NCI-H526 treated with DMSO at 0.1 percent for 48 hours (cell line): ENCODE data around the gene CNTN5.

Experiments
- DNase-seq: peaks from one replicate; lab custom pipeline; 2025; lab: John Stamatoyannopoulos, UW

The CNTN5 gene

DNA sequence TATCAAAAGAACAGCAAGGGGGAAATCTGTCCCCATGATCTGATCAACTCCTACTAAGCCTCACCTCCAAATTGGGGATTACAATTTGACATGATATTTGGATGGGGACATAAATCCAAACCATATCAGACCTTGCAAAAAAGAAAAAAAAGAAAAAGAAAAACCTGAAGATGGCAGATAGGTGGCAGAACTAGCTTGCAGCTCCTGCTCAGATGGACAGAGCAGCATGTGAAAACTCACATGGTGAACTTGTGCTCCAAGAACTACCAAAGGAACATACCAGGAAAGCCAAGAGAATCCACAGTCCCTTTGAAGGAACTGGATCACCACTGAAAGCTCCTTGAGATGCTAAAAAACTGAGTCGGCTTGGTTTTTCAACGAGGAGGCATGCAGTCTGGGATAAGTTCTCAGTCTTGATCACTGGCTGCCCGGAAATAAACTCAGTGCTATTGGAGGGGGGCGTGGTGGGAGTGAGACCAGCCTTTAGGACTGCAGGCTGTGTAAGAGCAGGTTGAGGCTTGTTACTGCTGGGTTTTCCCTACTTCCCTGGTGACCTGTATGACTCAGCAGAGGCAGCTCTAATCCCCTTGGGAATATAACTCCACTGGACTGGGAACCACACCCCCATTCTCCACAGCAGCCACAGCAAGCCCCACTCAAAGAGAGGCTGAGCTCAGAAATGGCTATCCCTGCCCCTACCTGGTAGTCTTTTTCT is 1308.0 kb downstream of the CNTN5 start:
- peak; percentile 31 for DNase-seq

GRCh38 chr11:100329352-100329751 is 1308.6 kb downstream of the CNTN5 start:
- DNase-seq = no peak

DNA sequence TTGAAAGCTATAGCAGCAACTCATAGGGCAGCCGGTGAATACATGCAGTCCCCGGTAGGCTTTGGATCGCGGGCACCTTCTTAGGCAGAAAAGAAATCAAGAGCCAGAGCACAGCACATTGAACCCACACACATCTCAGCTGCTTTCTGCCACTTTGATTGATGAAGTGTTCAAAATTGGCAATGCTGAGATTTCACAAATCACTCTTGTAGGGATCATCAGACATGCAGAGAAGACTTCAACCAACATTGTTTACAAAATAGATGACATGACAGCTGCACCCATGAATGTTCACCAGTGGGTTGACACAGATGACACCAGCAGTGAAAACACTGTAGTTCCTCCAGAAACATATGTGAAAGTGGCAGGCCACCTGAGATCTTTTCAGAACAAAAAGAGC is 1316.1 kb downstream of the CNTN5 start:
- DNase-seq = no peak

- DNase-seq = no peak
Measured at GRCh38 chr11:100338144-100338840, 1317.5 kb downstream of the CNTN5 start.

DNA sequence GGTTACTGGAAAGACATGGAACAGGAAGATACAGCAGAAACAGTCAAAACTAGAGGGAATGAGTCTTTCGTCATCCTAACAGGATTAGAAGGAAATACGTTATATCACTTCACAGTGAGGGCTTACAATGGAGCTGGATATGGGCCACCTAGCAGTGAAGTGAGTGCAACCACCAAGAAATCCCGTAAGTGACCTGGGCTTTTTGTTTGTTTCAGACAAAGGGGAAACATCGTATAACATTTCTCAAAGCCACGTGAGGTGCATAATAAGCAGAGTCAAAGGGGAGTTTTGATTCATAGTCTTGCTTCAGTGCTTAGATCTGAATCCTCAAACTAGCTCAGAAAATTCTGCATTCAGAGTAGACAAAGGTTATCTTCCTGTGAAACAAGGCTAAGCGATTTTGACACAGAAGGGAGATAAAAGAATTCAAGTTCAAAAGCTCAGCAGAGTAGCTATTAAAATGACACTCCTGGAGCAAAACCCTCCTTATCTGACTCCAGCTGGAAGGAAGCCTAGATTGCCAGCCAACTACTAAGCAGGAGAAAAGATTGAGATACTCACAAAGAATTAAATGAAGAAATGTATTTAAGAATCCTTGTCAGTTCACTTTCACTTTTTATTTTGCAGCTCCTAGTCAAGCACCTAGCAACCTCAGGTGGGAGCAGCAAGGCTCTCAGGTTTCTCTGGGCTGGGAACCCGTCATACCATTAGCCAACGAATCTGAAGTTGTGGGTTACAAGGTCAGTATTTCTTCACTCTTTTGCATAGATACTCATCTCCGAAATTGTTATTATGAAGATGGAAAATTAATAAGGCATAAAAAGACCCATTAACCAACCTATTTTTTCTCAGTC is 1319.9 kb downstream of the CNTN5 start:
- DNase-seq = no peak

GRCh38 chr11:100353083-100353482 is 1332.3 kb downstream of the CNTN5 start:
- no peak for DNase-seq

DNA sequence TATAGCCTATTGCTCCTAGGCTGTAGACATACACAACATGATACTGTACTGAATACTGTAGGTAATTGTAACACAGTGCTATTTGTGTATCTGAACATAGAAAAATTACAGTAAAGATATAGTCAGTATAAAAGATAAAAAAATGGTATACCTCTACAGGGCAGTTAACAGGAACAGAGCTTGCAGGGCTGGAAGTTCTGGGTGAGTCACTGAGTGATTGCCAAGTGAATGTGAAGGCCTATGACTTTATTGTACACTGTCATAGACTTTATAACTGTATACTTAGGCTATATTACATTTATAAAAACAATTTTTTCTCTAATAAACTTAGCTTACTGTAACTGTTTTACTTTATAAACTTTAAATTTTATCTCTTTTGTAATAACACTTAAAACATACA is 1334.0 kb downstream of the CNTN5 start:
- no peak for DNase-seq

GRCh38 chr11:100356035-100356434 is 1335.3 kb downstream of the CNTN5 start:
- DNase-seq = no peak

- no peak for DNase-seq
Measured at GRCh38 chr11:100359281-100359680, 1338.5 kb downstream of the CNTN5 start.

DNA sequence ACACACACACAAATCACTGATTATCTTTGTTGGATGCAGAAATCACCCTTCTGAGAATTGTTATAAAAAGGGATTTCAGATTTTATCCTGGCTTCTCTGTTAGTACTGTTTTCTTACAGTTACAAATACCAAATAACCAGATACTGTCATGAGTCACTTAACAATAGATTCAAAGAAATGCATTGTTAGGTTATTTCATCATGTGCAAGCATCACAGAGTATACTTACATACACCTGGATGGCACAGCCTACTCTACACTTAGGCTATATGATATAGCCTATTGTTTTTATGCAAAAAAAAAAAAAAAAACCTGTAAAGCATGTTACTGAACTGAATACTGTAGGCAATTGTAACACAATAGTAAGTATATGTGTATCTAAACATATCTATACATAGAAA is 1347.1 kb downstream of the CNTN5 start:
- DNase-seq = no peak

- no peak for DNase-seq
Measured at GRCh38 chr11:100383357-100383865, 1362.7 kb downstream of the CNTN5 start.

DNA sequence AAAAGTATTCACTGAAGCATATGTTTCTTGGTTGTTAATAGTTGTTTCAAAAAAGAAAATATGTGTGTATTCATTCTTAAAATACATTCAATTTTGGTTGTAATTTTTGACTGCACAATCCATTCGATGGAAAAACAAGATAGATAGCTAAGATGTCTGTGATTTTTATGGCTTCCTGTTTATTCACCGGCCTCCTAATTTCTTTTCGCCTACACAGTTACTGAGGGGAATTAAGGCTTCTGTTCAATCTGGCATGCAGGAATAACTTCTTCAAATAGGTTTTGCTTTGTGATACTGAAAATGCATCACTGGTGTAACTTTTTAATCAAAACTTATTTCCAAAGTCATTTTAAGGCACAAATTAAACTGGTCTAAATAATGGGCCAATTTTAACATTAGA is 1375.5 kb downstream of the CNTN5 start:
- DNase-seq = no peak

- DNase-seq = no peak
Measured at GRCh38 chr11:100397401-100397800, 1376.7 kb downstream of the CNTN5 start.

- no peak for DNase-seq
Measured at GRCh38 chr11:100403816-100404215, 1383.1 kb downstream of the CNTN5 start.

DNA sequence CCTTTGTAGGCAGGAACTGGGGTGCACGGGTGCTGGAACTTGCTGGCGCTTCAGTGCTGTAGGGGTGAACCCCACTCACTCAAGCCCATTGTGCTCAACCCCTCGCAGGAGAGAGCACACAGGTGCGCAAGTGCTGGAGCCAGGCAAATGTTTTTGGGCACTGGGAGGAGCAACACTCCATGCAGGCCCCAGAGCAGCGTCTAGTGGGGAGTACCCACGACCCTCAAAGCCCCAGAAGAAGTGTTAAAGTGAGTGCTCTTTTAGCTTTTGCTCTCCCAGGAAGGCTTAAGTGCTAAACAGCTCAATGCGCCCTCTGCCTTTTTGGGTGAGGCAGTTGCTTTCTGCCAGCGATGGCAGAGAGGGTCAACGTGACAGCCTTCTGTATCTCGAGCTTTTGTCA is 1384.2 kb downstream of the CNTN5 start:
- DNase-seq = no peak
